ENCODE data around the gene LRPPRC.

GRCh38 chr2:43986600-43986999 is 9.2 kb downstream of the LRPPRC start:
- TF ChIP-seq CTCF (IDR thresholded peaks at IDR 0.05 in 4 of 5, conservative IDR thresholded peaks at IDR 0.05 in 1 of 5) (no peak), POLR2A (IDR thresholded peaks at IDR 0.05) (no peak)

All from gastrocnemius medialis (tissue), 4 donors.